Measurements from ENCODE around the gene DNAH5. TPM values are rescaled to one million over a fixed set of nuclear protein-coding genes. Genes with fewer than 3 reads are reported as not detected.

Gene DNAH5, protein sequence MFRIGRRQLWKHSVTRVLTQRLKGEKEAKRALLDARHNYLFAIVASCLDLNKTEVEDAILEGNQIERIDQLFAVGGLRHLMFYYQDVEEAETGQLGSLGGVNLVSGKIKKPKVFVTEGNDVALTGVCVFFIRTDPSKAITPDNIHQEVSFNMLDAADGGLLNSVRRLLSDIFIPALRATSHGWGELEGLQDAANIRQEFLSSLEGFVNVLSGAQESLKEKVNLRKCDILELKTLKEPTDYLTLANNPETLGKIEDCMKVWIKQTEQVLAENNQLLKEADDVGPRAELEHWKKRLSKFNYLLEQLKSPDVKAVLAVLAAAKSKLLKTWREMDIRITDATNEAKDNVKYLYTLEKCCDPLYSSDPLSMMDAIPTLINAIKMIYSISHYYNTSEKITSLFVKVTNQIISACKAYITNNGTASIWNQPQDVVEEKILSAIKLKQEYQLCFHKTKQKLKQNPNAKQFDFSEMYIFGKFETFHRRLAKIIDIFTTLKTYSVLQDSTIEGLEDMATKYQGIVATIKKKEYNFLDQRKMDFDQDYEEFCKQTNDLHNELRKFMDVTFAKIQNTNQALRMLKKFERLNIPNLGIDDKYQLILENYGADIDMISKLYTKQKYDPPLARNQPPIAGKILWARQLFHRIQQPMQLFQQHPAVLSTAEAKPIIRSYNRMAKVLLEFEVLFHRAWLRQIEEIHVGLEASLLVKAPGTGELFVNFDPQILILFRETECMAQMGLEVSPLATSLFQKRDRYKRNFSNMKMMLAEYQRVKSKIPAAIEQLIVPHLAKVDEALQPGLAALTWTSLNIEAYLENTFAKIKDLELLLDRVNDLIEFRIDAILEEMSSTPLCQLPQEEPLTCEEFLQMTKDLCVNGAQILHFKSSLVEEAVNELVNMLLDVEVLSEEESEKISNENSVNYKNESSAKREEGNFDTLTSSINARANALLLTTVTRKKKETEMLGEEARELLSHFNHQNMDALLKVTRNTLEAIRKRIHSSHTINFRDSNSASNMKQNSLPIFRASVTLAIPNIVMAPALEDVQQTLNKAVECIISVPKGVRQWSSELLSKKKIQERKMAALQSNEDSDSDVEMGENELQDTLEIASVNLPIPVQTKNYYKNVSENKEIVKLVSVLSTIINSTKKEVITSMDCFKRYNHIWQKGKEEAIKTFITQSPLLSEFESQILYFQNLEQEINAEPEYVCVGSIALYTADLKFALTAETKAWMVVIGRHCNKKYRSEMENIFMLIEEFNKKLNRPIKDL (N-terminal part only)
- under 1 TPM; 0.14 to 0.68 TPM for total RNA-seq

DNA sequence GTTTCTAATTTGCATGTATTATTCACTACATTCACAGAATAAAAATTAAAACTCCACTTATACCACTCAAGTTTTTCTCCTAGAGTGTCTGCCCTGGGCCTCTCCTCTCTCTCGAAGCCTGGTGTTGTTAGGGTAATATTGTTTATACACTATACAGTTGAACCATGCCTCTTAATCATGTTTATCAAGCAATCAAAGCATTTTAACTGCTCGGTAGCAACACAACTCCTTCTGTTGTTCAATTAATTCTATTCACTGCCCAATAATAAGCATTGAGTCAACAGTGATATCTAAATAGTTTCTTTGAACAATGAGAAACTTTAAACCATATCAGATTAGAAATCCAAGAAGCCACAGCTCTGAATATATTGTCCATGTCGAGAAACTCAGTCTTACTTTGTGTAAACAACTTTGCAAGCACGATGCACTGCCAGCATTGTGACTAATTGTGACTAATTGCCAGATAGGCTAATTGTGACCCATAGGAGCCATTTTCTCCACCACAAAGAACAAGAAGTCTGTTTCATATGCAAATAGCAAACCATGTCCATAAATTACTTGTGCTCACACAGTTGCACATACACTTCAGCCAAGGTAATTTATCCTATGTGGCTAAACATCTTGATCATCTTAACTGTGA lies at the start of gene DNAH5:
DNAH5 (minus strand) TSS at position 129 of the 640 bp plus-strand sequence. CDS start 250 bp downstream, outside the sequence.
- H3K27me3 ChIP-seq (replicated peaks; ENCODE audit: insufficient read depth) = no peaks in the 10 kb centered on the region
- DNase-seq (ENCODE audit: low spot score) (no peak), ATAC-seq (ENCODE audit: insufficient number of reproducible peaks, low FRiP score, low read depth) (no peak)
- H3K4me3 ChIP-seq = no peak within 1 kb of the TSS
- H3K36me3 ChIP-seq = no peaks in the 10 kb centered on the region
- no peaks in the 10 kb centered on the region for H3K4me1 ChIP-seq (ENCODE audit: control insufficient read depth in 1 of 2, low read depth in 2 of 2)
- H3K27ac ChIP-seq = no peak within 1 kb of the TSS
- H3K9me3 ChIP-seq = no peaks in the 10 kb centered on the region
- TF ChIP-seq, protein P1, sequence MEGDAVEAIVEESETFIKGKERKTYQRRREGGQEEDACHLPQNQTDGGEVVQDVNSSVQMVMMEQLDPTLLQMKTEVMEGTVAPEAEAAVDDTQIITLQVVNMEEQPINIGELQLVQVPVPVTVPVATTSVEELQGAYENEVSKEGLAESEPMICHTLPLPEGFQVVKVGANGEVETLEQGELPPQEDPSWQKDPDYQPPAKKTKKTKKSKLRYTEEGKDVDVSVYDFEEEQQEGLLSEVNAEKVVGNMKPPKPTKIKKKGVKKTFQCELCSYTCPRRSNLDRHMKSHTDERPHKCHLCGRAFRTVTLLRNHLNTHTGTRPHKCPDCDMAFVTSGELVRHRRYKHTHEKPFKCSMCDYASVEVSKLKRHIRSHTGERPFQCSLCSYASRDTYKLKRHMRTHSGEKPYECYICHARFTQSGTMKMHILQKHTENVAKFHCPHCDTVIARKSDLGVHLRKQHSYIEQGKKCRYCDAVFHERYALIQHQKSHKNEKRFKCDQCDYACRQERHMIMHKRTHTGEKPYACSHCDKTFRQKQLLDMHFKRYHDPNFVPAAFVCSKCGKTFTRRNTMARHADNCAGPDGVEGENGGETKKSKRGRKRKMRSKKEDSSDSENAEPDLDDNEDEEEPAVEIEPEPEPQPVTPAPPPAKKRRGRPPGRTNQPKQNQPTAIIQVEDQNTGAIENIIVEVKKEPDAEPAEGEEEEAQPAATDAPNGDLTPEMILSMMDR (IDR thresholded peaks at IDR 0.05) = no peak

DNA sequence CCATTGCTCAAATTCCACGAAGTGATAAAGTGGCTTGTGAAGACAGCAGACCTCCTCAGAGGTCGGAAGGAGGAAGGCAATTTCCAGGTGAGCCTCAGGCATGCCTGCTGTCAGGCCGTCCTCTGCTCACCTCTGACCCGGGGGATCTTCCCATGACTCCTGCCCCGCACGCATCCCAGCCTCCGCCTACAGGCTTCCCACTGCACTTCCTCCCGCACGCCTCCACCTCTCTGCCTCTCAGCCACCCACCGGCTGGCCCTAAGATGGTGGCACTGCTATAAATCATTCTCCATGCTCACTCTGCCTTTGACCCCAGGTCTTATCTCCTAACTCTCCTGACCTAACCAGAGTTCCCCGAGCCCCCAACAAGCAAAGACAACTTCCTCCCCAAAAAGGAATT lies 49.4 kb upstream of the DNAH5 start:
- TF ChIP-seq, protein P1 (IDR thresholded peaks at IDR 0.05) = no peak
- Histone ChIP-seq H3K27ac (no peak overlapping the region), H3K36me3 (no peaks in the 10 kb centered on the region), H3K4me3 (no peak overlapping the region), H3K4me1 (ENCODE audit: control insufficient read depth in 1 of 2, low read depth in 2 of 2) (no peaks in the 10 kb centered on the region), H3K9me3 (no peaks in the 10 kb centered on the region), H3K27me3 (replicated peaks; ENCODE audit: insufficient read depth) (no peaks in the 10 kb centered on the region)
- ATAC-seq (ENCODE audit: insufficient number of reproducible peaks, low FRiP score, low read depth) (no peak), DNase-seq (ENCODE audit: low spot score) (no peak)

DNA sequence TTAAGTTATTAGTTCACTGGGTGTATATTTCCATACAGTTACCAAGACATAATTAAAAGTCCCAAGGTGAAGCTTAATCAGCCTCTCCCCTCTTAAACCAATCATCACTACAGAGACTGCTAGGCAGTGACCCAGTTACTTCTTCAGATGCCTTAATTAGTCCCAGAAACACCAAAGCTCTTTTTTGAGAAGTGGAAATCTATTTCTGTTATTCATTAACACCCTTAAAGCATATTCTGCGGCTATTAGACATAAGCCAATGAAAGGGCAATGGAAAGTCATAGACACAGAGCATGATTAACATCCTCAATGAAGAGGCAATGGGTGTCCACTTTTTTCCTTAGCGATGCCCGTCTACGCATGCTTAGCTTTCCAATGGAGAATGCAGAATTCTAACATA lies 48.3 kb upstream of the DNAH5 start:
- no peaks in the 10 kb centered on the region for H3K36me3 ChIP-seq
- H3K9me3 ChIP-seq = no peaks in the 10 kb centered on the region
- TF ChIP-seq, protein P1 (IDR thresholded peaks at IDR 0.05) = no peak
- no peak for DNase-seq (ENCODE audit: low spot score)
- no peak overlapping the region for H3K27ac ChIP-seq
- no peak for ATAC-seq (ENCODE audit: insufficient number of reproducible peaks, low FRiP score, low read depth)
- no peaks in the 10 kb centered on the region for H3K4me1 ChIP-seq (ENCODE audit: control insufficient read depth in 1 of 2, low read depth in 2 of 2)
- no peaks in the 10 kb centered on the region for H3K27me3 ChIP-seq (replicated peaks; ENCODE audit: insufficient read depth)
- no peak overlapping the region for H3K4me3 ChIP-seq

GRCh38 chr5:13991365-13991764 lies 46.9 kb upstream of the DNAH5 start:
- ATAC-seq (ENCODE audit: insufficient number of reproducible peaks, low FRiP score, low read depth) (no peak), DNase-seq (ENCODE audit: low spot score) (no peak)
- H3K27ac ChIP-seq = no peak overlapping the region
- no peak overlapping the region for H3K4me3 ChIP-seq
- H3K36me3 ChIP-seq = no peaks in the 10 kb centered on the region
- TF ChIP-seq, protein P1 (IDR thresholded peaks at IDR 0.05) = no peak
- no peaks in the 10 kb centered on the region for H3K4me1 ChIP-seq (ENCODE audit: control insufficient read depth in 1 of 2, low read depth in 2 of 2)
- H3K9me3 ChIP-seq = no peaks in the 10 kb centered on the region
- no peaks in the 10 kb centered on the region for H3K27me3 ChIP-seq (replicated peaks; ENCODE audit: insufficient read depth)
